Omental fat pad (tissue), 4 donors: ENCODE measurements around the gene LY6G5B. TPM values are rescaled to one million over a fixed set of nuclear protein-coding genes. Genes with fewer than 3 reads are reported as not detected.

Source experiments
- ATAC-seq: fragments of 150-250 bp; one replicate; pipeline ENCODE4 v1.9.1; 2016; ENCODE audit warnings: mild to moderate bottlenecking, moderate library complexity; ENCODE audit not compliant: low FRiP score
- DNase-seq: peaks from one replicate; pipeline ENCODE4 v3.0.0-alpha.2; 2019; ENCODE audit warnings: low spot score
- CTCF ChIP-seq, 3 donors: fragments of 450-650 bp; IDR thresholded peaks; one replicate each; pipeline ENCODE4 v1.5.1; 2016 to 2017; ENCODE audit warnings: antibody characterized with exemption in 3 of 3, mild to moderate bottlenecking in 3 of 3, moderate library complexity in 2 of 3
- total RNA-seq, 4 donors: library from RNA; depleted of rRNA; stranded (reverse); fragments of >200 nt; gene quantifications; one replicate each; pipeline ENCODE4 v1.1.0, GENCODE V29; 2016

LY6G5B gene
- total RNA-seq, 4 donors from 2014 or later: 7.4 to 16.9 (median 11.3) TPM

DNA sequence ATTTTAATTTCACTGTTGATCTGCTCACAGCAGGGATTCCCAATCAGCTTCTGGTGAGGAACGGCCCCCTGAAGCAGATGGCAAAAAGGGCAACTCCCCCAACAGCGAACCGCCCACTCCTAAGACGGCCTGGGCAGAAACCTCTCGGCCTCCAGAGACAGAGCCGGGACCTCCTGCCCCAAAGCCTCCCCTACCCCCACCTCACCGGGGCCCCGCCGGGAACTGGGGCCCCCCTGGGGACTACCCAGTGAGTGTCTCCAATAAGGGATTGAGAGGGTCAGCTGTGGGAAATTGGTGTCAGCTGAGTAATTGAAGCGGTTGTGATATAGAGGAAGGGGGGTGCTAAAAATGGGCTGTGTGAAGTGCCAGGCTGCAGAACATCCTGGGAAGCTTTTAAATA lies 42.8 kb upstream of the LY6G5B start:
- no peak for ATAC-seq
- TF ChIP-seq CTCF (IDR thresholded peaks at IDR 0.05): no peak
- DNase-seq: no peak

DNA sequence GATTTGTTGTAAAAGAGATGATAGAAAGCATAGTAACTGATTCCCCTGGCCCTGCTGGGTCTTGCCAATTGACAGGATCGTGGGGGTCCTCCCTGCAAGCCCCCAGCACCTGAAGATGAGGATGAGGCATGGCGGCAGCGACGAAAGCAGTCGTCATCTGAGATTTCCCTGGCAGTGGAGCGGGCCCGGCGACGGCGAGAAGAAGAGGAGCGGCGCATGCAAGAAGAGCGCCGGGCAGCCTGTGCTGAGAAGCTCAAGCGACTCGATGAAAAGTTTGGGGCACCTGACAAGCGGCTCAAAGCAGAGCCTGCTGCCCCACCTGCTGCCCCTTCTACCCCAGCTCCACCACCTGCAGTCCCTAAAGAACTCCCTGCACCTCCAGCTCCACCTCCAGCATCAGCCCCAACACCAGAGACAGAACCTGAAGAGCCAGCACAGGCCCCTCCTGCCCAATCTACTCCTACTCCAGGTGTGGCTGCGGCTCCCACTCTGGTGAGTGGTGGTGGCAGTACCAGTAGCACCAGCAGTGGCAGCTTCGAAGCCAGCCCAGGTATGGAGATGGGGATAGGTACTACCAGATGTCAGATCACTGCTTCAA lies 42.0 kb upstream of the LY6G5B start:
- no peak for DNase-seq
- TF ChIP-seq CTCF (IDR thresholded peaks at IDR 0.05): no peak
- no peak for ATAC-seq

DNA sequence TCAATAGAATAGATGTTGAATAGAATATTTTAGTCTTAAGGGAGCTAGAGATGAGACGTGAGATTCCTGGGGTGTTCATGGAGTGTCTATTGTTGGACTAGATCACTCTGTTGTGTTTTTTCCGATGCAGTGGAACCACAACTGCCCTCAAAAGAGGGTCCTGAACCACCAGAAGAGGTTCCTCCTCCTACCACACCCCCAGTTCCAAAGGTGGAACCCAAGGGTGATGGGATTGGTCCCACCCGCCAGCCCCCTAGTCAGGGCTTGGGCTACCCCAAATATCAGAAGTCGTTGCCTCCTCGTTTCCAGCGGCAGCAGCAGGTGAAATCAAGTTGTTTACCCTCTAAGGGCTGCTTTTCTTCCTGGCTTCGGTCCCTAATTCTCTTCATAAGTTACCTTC lies 40.8 kb upstream of the LY6G5B start:
- no peak for TF ChIP-seq CTCF (IDR thresholded peaks at IDR 0.05)
- DNase-seq (no peak), ATAC-seq (no peak)

DNA sequence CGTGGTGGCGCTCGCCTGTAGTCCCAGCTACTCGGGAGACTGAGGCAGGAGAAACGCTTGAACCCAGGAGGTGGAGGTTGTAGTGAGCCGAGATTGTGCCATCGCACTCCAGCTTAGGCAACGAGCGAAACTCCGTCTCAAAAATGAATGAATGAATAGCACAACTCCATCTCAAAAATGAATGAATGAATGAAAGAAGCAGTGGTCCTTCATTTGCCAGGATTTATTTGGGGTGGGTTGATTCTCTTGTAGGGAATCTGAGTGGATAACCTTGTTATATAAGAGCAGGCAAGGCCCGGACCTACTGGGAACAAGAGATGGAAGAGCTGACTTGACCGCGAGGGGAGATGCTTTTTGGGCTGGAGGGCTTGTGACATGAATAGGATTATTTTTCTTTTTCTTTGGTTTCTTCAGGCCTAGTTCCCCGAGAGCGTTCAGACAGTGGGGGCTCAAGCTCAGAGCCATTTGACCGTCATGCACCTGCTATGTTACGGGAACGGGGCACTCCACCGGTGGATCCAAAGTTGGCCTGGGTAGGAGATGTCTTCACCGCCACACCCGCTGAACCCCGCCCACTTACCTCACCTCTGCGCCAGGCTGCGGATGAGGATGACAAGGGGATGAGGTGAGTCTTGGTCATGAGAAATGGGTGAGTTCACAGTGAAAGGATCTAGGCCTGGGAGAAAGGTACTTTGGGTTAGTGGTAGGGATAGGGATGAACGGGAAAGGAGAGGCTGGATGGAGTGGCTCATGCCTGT lies 39.4 kb upstream of the LY6G5B start:
- ATAC-seq (no peak), DNase-seq (no peak)
- TF ChIP-seq CTCF (IDR thresholded peaks at IDR 0.05): no peak

DNA sequence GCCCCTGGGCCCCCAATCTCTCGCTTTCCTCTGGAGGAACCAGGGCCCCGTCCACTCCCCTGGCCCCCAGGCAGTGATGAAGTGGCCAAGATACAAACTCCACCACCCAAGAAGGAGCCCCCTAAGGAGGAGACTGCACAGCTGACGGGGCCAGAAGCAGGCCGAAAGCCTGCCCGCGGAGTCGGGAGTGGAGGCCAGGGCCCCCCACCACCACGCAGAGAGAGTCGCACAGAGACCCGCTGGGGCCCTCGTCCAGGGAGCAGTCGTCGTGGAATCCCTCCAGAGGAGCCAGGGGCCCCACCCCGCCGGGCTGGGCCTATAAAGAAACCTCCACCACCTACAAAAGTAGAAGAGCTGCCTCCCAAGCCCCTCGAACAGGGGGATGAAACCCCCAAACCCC lies 38.6 kb upstream of the LY6G5B start:
- DNase-seq (no peak), ATAC-seq (no peak)
- TF ChIP-seq CTCF (IDR thresholded peaks at IDR 0.05): no peak

DNA sequence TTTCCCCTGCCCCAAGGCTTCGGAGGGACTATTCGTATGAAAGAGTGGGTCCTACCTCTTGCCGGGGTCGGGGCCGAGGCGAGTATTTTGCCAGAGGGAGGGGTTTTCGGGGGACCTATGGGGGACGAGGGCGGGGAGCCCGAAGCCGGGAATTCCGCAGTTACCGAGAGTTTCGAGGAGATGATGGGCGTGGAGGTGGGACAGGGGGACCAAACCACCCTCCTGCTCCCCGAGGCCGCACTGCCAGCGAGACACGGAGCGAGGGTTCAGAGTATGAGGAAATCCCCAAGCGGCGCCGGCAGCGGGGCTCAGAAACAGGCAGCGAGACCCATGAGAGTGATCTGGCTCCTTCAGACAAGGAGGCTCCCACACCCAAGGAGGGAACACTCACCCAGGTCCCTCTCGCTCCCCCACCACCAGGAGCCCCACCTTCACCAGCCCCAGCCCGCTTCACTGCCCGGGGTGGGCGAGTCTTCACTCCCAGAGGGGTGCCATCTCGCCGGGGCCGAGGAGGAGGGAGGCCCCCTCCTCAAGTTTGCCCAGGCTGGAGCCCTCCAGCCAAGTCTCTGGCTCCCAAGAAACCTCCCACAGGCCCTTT lies 38.0 kb upstream of the LY6G5B start:
- DNase-seq (no peak), ATAC-seq (no peak)
- TF ChIP-seq CTCF (IDR thresholded peaks at IDR 0.05): no peak
